Measurements from ENCODE around the gene CYB5D1.
"Not testable (repeated sequence)": the region's sequence is repeated elsewhere in the genome, so short reads cannot be mapped to it uniquely, and the experiment has no call there.

Gene CYB5D1, protein sequence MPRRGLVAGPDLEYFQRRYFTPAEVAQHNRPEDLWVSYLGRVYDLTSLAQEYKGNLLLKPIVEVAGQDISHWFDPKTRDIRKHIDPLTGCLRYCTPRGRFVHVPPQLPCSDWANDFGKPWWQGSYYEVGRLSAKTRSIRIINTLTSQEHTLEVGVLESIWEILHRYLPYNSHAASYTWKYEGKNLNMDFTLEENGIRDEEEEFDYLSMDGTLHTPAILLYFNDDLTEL

GRCh38 chr17:7857713-7858521 lies at the start of gene CYB5D1:
TSS of gene CYB5D1 (plus strand) at chr17:7858003. CDS start at chr17:7858135, 132 bp downstream.
- peak; percentile 89 to 99 for DNase-seq

DNA sequence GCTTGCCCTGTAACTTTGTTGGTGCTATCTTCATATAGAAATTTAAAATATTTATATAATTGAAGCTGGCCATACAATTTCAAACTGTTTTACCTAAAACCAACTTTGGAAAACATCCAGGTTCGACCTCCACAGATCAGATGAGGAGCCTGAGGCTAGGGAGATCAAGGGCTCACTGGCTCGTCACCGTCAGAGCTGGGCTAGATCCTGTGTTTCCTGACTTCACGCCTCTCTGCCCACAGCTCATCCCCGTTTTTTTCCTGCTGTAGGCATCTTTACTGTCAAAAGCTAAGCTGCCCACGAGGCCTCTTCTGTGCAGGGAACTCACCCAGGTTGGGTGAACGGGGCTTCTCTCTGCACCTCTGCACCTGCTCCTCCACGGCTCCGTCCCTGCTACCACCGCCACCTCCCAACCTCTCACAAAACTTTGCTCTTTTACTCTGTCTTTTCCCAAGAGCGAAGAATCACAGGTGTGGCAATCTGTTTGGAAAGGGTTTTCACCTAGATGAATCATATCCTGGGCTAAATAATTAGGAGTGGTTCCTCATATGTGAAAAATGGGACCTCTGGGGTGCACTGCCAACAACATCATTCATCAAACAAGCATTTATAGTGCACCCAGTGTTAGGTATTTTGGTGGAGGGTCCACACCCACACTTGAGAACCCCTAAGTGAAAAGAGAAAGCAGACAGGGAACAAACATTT lies 48.6 kb upstream of the CYB5D1 start:
- DNase-seq, result no peak

- DNase-seq, result not testable (repeated sequence)
Measured at GRCh38 chr17:7809791-7810343, 47.9 kb upstream of the CYB5D1 start.

DNA sequence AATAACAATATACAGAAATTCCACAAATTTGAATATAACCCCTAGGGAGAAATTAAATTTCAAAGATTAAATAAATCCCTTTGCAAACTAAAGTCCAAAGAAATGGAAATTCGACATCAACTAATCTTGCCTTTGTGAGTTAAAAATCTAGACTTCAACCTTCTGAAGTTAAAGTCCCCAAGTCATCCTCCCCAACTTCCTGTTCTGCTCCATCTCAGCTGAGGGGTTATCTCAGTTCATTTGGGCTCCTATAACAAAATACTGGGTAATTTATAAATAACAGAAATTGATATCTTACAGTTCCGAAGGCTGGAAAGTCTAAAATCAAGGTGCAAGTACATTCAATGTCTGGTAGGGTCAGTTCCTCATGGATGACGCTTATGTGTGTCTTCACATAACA lies 46.6 kb upstream of the CYB5D1 start:
- no peak for DNase-seq

DNA sequence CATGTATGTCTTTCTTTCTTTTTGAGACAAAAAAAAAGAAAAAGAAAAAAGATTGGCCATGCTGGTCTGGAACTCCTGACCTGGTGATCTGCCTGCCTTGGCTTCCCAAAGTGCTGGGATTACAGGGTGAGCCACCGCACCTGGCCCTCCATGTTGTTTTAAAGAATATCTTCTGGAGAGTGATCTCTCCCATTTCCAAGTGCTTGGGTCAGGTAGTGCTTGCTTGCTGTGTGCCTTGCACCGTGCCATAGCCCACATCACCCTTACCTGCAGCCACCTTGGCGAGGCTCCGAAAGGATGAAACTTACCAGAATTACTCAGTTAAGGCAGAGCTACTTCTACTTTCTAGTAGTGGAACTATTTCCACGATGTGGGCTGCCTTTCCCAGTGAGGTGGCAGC lies 42.8 kb upstream of the CYB5D1 start:
- DNase-seq, result no peak

- DNase-seq, result no peak
Measured at GRCh38 chr17:7816926-7817642, 40.7 kb upstream of the CYB5D1 start.

GRCh38 chr17:7817643-7817964 lies 40.2 kb upstream of the CYB5D1 start:
- DNase-seq, result no peak

- DNase-seq, result no peak
Measured at GRCh38 chr17:7818026-7818425, 39.8 kb upstream of the CYB5D1 start.

- DNase-seq, result no peak
Measured at GRCh38 chr17:7818746-7819645, 38.8 kb upstream of the CYB5D1 start.

- no peak for DNase-seq
Measured at GRCh38 chr17:7820231-7820630, 37.6 kb upstream of the CYB5D1 start.

DNA sequence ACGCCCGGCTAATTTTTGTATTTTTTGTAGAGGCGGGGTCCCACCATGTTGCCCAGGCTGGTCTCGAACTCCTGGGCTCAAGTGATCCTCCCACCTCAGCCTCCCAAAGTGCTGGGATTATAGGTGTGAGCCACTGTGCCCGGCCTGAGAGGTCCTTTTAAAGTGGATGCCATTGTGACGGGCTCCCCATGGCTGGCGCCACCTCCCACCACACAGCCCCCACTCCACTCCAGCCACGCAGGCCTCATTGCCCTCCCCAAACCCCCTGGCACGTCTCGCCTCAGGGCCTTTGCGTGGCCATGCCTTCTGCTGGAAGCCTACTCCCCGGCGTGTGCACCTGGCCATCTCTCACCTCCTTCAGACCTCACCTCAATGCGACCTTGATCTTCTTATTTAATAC lies 35.7 kb upstream of the CYB5D1 start:
- no peak for DNase-seq

DNA sequence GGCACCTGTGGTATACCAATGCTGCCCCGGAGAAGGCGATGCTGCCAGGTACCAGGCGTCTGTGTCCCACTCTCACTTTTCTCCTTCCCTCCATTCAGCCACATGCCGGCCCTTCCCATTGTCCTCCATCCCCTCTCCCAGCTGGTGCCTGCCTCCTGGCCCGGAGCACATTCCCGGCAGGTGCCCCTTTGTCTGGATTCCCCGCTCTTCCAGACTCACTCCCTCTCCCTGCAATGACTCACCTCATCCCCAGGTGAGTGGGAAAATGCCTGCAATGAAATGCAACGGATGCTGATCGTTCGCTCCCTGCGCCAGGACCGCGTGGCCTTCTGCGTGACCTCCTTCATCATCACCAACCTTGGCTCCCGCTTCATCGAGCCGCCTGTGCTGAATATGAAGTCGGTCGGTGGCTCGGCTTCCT lies 34.2 kb upstream of the CYB5D1 start:
- DNase-seq, result no peak

DNA sequence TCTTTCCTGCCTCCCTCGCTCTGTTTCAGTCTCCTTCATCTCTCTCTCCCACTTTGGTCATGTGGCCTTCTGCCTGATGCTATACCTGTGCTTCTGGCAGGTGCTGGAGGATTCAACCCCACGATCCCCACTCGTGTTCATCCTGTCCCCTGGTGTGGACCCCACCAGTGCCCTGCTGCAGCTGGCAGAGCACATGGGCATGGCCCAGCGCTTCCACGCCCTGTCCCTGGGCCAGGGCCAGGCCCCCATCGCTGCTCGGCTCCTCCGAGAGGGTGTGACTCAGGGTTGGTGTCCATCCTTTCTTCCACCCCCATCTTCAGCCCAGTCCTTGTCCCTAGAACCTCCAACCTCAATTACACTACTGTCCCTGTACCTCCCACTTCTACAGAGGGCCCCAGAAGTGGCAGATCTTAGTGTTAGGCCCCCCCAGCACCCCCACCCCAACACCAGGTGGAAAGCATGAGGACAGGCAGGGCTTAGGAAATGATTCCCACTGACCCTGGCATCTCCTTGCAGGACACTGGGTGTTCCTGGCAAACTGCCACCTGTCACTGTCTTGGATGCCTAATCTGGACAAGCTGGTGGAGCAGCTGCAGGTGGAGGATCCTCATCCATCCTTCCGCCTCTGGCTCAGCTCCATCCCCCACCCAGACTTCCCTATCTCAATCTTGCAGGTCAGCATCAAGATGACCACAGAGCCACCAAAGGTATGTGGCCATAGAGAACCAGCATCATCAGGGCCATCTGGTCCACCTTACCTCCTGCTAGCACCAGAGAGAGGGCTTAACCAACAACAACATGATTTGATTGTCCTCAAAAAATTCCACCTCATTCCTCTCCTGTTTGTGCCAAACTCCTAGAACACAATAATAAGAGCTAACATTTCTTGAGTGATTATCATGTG lies 33.5 kb upstream of the CYB5D1 start:
- no peak for DNase-seq

DNA sequence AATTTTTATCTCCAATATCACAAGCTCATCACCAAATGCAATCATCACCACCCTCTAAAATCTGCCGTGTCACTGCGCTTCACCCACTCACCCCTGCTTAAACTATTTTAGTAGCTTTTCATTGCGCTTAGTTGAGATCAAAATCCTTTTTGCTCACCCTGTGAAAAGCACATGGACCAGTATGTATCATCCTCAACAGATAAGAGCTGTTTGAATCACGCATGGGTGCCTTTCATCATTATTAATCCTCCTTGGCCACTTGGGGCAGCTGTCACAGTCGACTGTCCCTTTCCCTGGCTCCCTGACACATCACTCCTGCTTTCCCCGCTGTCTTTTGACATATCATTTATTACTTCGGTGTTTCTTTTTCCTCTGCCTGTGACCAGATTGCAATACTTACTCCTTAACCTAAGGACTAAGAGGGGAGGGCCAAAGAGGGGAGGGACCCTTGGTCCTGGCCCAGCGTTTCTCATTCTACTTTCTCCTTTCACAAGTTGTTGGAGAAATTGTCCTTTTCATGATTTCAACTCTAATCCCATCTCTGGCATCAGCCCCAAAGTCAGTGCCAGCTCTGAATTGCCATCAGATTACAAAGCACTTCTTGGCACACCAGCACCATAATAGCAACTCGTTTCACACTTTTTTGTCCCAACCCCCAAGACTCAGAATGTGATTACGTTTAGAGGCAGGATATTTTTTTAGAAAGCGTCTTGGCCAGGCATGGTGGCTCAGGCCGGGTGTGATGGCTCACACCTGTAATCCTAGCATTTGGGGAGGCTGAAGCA lies 32.4 kb upstream of the CYB5D1 start:
- peak in 1 of 2 donors; percentile 30 for DNase-seq

DNA sequence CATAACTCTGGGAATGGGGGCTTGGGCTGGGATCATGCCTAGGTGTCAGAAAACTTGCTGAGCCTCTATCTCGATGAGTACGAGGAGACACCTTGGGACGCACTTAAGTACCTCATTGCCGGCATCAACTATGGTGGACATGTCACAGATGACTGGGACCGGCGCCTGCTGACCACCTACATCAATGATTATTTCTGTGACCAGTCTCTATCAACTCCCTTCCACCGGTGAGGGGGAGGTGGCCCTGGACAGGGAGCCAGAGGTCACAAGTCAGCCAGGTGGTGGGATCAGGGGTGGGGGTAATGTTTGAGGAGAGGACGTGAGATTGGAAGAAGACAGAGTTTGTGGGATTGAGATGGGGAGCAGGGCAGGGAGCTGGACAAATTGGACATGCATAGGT lies 27.2 kb upstream of the CYB5D1 start:
- DNase-seq, result no peak

DNA sequence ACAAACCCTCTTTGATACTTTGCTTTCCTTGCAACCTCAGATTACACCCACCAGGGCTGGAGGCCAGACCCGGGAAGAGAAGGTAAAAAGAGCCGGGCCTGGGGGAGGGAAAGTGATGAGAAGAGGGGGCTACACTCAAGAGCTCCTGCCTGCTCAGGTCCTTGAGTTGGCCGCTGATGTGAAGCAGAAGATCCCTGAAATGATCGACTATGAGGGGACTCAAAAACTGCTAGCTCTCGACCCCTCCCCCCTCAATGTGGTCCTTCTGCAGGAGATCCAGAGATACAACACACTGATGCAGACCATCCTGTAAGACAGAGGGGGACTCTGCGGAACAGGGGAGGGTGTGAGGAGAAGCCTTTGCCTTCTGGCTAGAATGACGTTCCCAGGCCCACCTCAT lies 26.6 kb upstream of the CYB5D1 start:
- DNase-seq, result no peak

DNA sequence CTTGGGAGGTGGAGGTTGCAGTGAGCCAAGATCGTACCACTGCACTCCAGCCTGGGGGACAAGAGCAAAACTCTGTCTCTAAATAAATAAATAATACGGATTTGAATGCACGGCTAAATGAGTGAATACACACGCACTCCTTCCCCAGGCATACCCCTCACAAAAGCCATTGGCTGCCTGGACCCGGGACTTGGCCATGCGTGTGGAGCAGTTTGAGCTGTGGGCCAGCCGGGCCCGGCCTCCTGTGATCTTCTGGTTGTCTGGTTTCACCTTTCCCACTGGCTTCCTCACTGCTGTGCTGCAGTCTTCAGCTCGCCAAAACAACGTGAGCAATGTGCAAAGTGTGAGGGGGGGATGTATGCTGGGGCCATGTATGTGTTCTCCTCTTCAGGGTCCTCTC lies 25.4 kb upstream of the CYB5D1 start:
- no peak for DNase-seq

DNA sequence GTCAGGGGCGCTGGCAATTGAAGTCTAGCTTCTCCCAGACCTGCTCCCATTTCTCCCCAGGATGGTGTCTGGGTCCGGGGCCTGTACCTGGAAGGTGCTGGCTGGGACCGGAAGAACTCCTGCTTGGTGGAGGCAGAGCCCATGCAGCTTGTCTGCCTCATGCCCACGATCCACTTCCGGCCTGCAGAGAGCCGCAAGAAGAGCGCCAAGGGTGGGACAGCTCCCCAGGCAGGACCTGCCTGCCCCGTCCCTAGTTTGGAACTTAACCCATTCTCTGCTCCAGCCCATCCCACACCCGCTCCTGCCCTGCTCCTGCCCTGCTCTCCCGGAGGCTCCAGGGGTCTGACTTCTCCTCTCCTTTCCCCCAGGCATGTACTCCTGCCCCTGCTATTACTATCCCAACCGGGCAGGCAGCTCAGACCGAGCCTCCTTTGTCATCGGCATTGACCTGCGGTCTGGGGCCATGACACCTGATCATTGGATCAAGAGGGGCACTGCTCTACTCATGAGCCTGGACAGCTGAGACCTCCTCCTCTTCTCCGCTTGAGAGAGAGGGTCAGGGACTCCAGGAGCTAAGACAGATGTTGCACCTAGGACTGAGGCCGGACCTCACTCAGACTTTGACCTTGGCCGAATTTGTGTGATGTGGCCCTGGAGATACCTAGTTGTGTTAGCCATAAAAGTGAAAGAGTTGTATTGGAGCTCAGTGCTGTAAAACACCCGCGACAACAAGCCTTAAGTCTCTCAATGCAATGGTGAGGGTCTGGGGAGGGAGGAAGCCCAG lies 24.6 kb upstream of the CYB5D1 start:
- DNase-seq, result no peak
